Osteocyte (in vitro differentiated cells): ENCODE results near the gene DNAJC13. TPM values are rescaled to one million over a fixed set of nuclear protein-coding genes. Genes with fewer than 3 reads are reported as not detected.

Experiments
- DNase-seq: peaks from one replicate; pipeline ENCODE4 v3.0.0; 2021; ENCODE audit warnings: mixed read lengths; ENCODE audit not compliant: unreplicated experiment; ENCODE audit errors: extremely low spot score
- H3K27ac Mint-ChIP-seq: one replicate; pipeline ENCODE4 v1.8.0; 2021; ENCODE audit warnings: mild to moderate bottlenecking, mixed read lengths; ENCODE audit not compliant: unreplicated experiment
- H3K27me3 Mint-ChIP-seq: one replicate; pipeline ENCODE4 v1.8.0; 2021; ENCODE audit warnings: mixed read lengths; ENCODE audit not compliant: unreplicated experiment
- H3K36me3 Mint-ChIP-seq: one replicate; pipeline ENCODE4 v1.8.0; 2021; ENCODE audit warnings: mixed read lengths; ENCODE audit not compliant: unreplicated experiment
- H3K4me1 Mint-ChIP-seq: one replicate; pipeline ENCODE4 v1.8.0; 2021; ENCODE audit warnings: mixed read lengths; ENCODE audit not compliant: unreplicated experiment
- H3K4me3 Mint-ChIP-seq: one replicate; pipeline ENCODE4 v1.8.0; 2021; ENCODE audit warnings: mild to moderate bottlenecking, moderate library complexity, mixed read lengths; ENCODE audit not compliant: unreplicated experiment
- H3K9me3 Mint-ChIP-seq: one replicate; pipeline ENCODE4 v1.8.0; 2021; ENCODE audit warnings: mixed read lengths; ENCODE audit not compliant: unreplicated experiment
- total RNA-seq: library from RNA; stranded (reverse); gene quantifications from 2 replicates; pipeline ENCODE4 v1.2.1, GENCODE V29; 2021
- TF ChIP-seq, protein P1 (sequence below): fragments of 200-600 bp; sonication (generic); IDR thresholded peaks from 2 replicates; pipeline ENCODE4 v1.5.0; 2021; ENCODE audit warnings: antibody characterized with exemption, mild to moderate bottlenecking, moderate library complexity

DNAJC13 gene
- total RNA-seq, 1 donor from 2014 or later = 57.1 TPM

DNA sequence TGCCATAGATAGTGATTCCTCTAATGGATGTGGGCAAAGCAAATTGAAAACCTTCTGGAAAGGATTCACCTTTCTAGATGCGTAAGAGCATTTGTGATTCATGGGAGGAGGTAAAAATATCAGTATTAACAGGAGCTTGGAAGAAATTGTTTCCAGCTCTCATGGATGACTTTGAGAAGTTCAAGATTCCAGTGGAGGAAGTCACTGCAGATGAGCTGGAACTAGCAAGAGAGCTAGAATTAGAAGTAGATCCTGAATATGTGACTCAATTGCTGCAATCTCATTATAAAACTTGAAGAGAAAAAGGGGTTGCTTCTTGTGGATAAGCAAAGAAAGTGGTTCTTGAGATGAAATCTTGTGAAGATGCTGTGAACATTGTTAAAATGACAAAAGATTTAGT lies 91.8 kb downstream of the DNAJC13 start:
- no peaks in the 10 kb centered on the region for H3K27me3 Mint-ChIP-seq

DNA sequence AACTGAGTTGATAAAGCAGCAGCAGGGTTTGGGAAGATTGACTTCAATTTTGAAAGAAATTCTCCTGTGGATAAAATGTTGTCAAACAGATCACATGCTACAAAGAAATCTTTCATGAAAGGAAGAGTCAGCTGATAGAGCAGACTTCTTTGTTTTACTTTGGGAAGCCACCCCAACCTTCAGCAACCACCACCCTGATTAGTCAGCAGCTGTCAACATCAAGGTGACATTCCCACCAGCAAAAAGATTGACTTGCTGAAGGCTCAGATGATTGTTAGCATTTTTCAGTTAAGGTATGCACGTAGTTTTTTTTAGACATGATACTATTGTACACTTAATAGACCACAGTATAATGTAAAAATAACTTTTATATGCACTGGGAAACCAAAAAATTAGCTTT lies 92.2 kb downstream of the DNAJC13 start:
- H3K36me3 Mint-ChIP-seq = peaks cover 64% of the 10 kb centered on the region
- TF ChIP-seq, protein P1, sequence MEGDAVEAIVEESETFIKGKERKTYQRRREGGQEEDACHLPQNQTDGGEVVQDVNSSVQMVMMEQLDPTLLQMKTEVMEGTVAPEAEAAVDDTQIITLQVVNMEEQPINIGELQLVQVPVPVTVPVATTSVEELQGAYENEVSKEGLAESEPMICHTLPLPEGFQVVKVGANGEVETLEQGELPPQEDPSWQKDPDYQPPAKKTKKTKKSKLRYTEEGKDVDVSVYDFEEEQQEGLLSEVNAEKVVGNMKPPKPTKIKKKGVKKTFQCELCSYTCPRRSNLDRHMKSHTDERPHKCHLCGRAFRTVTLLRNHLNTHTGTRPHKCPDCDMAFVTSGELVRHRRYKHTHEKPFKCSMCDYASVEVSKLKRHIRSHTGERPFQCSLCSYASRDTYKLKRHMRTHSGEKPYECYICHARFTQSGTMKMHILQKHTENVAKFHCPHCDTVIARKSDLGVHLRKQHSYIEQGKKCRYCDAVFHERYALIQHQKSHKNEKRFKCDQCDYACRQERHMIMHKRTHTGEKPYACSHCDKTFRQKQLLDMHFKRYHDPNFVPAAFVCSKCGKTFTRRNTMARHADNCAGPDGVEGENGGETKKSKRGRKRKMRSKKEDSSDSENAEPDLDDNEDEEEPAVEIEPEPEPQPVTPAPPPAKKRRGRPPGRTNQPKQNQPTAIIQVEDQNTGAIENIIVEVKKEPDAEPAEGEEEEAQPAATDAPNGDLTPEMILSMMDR = no peak
- no peak overlapping the region for H3K27ac Mint-ChIP-seq
- no peaks in the 10 kb centered on the region for H3K27me3 Mint-ChIP-seq
- DNase-seq = no peak
- no peak overlapping the region for H3K4me3 Mint-ChIP-seq
- H3K9me3 Mint-ChIP-seq = no peaks in the 10 kb centered on the region
- H3K4me1 Mint-ChIP-seq = no peaks in the 10 kb centered on the region

More for the DNA sequence above, 91.8 kb downstream of the DNAJC13 start:
- no peak for DNase-seq
- TF ChIP-seq, protein P1 = no peak
- no peak overlapping the region for H3K4me3 Mint-ChIP-seq
- no peak overlapping the region for H3K27ac Mint-ChIP-seq
- H3K4me1 Mint-ChIP-seq = no peaks in the 10 kb centered on the region
- no peaks in the 10 kb centered on the region for H3K9me3 Mint-ChIP-seq
- H3K36me3 Mint-ChIP-seq = peaks cover 62% of the 10 kb centered on the region

DNA sequence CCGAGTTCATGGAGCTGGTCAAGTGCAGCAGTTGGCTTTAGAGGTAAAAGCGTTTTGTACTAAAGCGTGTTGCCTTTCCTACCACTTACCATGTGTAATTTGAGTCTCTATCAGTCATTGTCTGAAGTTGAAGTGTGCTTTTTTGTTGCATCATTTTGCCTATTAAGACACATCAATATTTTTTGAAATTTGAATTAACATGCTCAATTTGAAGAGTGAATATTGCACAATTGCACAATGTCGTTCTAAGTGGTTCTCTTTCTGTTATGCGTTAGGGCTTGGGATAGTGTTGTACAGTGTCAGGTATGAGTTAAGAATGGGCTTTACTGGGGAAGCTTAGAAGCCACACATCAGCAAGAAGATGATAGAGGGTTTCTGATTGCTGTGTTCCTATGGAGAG lies 95.8 kb downstream of the DNAJC13 start:
- H3K27me3 Mint-ChIP-seq = no peaks in the 10 kb centered on the region
- DNase-seq = no peak

DNA sequence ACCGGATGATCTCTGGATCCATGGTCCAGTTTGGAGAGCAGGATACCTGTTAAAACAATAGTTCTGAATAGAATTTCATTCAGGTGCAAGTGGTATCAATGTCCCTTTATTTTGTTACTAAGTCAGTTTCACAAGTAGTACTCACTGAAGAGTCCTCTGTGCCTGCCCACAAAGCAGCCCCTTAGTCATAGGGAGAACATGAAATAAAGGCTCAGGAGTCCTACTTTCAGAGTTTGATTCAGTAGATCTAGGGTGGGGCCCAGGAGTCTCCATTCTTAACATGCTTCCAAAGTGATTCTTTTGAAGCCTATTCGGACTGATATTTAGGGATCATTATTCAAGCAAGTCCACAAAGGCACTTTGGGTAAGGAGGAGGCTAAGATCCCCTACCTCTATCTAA lies 100.0 kb downstream of the DNAJC13 start:
- no peaks in the 10 kb centered on the region for H3K9me3 Mint-ChIP-seq
- H3K27me3 Mint-ChIP-seq = no peaks in the 10 kb centered on the region
- H3K4me3 Mint-ChIP-seq = no peak overlapping the region
- H3K27ac Mint-ChIP-seq = no peak overlapping the region
- H3K36me3 Mint-ChIP-seq = peaks cover 61% of the 10 kb centered on the region
- TF ChIP-seq, protein P1 = no peak
- H3K4me1 Mint-ChIP-seq = no peaks in the 10 kb centered on the region
- DNase-seq = no peak

More for the DNA sequence above, 95.8 kb downstream of the DNAJC13 start:
- Mint-ChIP-seq H3K4me3 (no peak overlapping the region), H3K27ac (no peak overlapping the region), H3K9me3 (no peaks in the 10 kb centered on the region), H3K4me1 (no peaks in the 10 kb centered on the region), H3K36me3 (peaks cover 67% of the 10 kb centered on the region)
- TF ChIP-seq, protein P1 = no peak

DNA sequence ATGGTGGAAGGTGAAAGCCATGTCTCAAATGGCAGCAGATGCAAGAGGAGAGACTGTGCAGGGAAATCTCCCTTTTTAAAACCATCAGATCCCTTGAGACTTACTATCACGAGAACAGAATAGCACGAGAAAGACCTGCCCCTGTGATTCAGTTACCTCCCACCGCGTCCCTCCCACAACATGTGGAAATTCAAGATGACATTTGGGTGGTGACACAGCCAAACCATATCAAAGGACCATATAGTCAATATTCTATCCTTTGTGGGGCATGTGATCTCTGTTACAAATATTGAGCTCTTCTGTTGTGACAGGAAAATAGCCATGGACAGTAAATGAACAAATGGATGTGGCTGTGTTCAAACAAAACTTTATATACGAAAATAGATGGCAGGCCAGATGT lies 102.6 kb downstream of the DNAJC13 start:
- TF ChIP-seq, protein P1 = no peak
- H3K36me3 Mint-ChIP-seq = peaks cover 59% of the 10 kb centered on the region
- DNase-seq = no peak
- no peak overlapping the region for H3K27ac Mint-ChIP-seq
- no peaks in the 10 kb centered on the region for H3K27me3 Mint-ChIP-seq
- no peaks in the 10 kb centered on the region for H3K4me1 Mint-ChIP-seq
- no peak overlapping the region for H3K4me3 Mint-ChIP-seq
- no peaks in the 10 kb centered on the region for H3K9me3 Mint-ChIP-seq
